ENCODE measurements around the gene OPN1SW.

- TF ChIP-seq CTCF (IDR thresholded peaks at IDR 0.05), result no peak
- TF ChIP-seq POLR2AphosphoS5 (IDR thresholded peaks at IDR 0.05), result no peak
Measured at GRCh38 chr7:128740996-128741395, 34.6 kb downstream of the OPN1SW start.

Data from transverse colon (tissue), 4 donors.